Measurements from ENCODE around the gene MKLN1. TPM values are rescaled to one million over a fixed set of nuclear protein-coding genes. Genes with fewer than 3 reads are reported as not detected.
A peak's percentile ranks its signal among the peaks of the same experiment; 100 is the strongest.

Gene MKLN1
- total RNA-seq, 2 experiments from 2014 or later, result 35.5 to 41.4 TPM

GRCh38 chr7:131369354-131369753 lies 41.7 kb downstream of the MKLN1 start:
- DNase-seq (no peak), ATAC-seq (no peak)
- Mint-ChIP-seq H3K27ac (no peak overlapping the region), H3K27me3 (no peaks in the 10 kb centered on the region), H3K36me3 (peaks cover 22% of the 10 kb centered on the region), H3K4me1 (peaks cover 54% of the 10 kb centered on the region), H3K9me3 (ENCODE audit: low read depth) (peaks cover 8% of the 10 kb centered on the region), H3K4me3 (no peak overlapping the region)
- CTCF ChIA-PET, result no interaction called here

- peak; percentile 79 for ATAC-seq
- Mint-ChIP-seq H3K4me1 (peaks cover 42% of the 10 kb centered on the region), H3K27me3 (no peaks in the 10 kb centered on the region), H3K9me3 (ENCODE audit: low read depth) (no peaks in the 10 kb centered on the region), H3K4me3 (no peak overlapping the region), H3K36me3 (peaks cover 10% of the 10 kb centered on the region), H3K27ac (peak overlapping the region; percentile 26)
- CTCF ChIA-PET, result no interaction called here
- peak; percentile 77 for DNase-seq
Observed at GRCh38 chr7:131370523-131370968, 42.9 kb downstream of the MKLN1 start.

GRCh38 chr7:131371411-131371810 lies 43.7 kb downstream of the MKLN1 start:
- CTCF ChIA-PET, result no interaction called here
- no peaks in the 10 kb centered on the region for H3K9me3 Mint-ChIP-seq (ENCODE audit: low read depth)
- no peak for ATAC-seq
- no peaks in the 10 kb centered on the region for H3K27me3 Mint-ChIP-seq
- H3K4me1 Mint-ChIP-seq, result peaks cover 37% of the 10 kb centered on the region
- no peak overlapping the region for H3K4me3 Mint-ChIP-seq
- H3K27ac Mint-ChIP-seq, result no peak overlapping the region
- no peak for DNase-seq
- peaks cover 10% of the 10 kb centered on the region for H3K36me3 Mint-ChIP-seq

GRCh38 chr7:131372554-131372953 lies 44.9 kb downstream of the MKLN1 start:
- Mint-ChIP-seq H3K9me3 (ENCODE audit: low read depth) (no peaks in the 10 kb centered on the region), H3K36me3 (peaks cover 14% of the 10 kb centered on the region), H3K27ac (no peak overlapping the region), H3K4me1 (peaks cover 31% of the 10 kb centered on the region), H3K27me3 (no peaks in the 10 kb centered on the region), H3K4me3 (no peak overlapping the region)
- CTCF ChIA-PET, result no interaction called here
- no peak for ATAC-seq
- DNase-seq, result no peak

- CTCF ChIA-PET, result no interaction called here
- peaks cover 17% of the 10 kb centered on the region for H3K4me1 Mint-ChIP-seq
- peaks cover 7% of the 10 kb centered on the region for H3K36me3 Mint-ChIP-seq
- ATAC-seq, result no peak
- no peaks in the 10 kb centered on the region for H3K27me3 Mint-ChIP-seq
- no peaks in the 10 kb centered on the region for H3K9me3 Mint-ChIP-seq (ENCODE audit: low read depth)
- DNase-seq, result no peak
- H3K4me3 Mint-ChIP-seq, result no peak overlapping the region
- no peak overlapping the region for H3K27ac Mint-ChIP-seq
Observed at GRCh38 chr7:131374821-131375220, 47.1 kb downstream of the MKLN1 start.

- peak; percentile 51 for ATAC-seq
Observed at GRCh38 chr7:131381069-131381838, 53.6 kb downstream of the MKLN1 start.

GRCh38 chr7:131383417-131384285 lies 56.0 kb downstream of the MKLN1 start:
- Mint-ChIP-seq H3K27me3 (no peaks in the 10 kb centered on the region), H3K4me1 (peaks cover 18% of the 10 kb centered on the region), H3K27ac (no peak overlapping the region), H3K9me3 (ENCODE audit: low read depth) (no peaks in the 10 kb centered on the region), H3K36me3 (peaks cover 19% of the 10 kb centered on the region), H3K4me3 (no peak overlapping the region)
- no peak for DNase-seq
- ATAC-seq, result no peak
- CTCF ChIA-PET, result no interaction called here

More at GRCh38 chr7:131381069-131381838, 53.6 kb downstream of the MKLN1 start:
- no peak for DNase-seq
- H3K27ac Mint-ChIP-seq, result no peak overlapping the region
- H3K4me1 Mint-ChIP-seq, result peaks cover 18% of the 10 kb centered on the region
- H3K36me3 Mint-ChIP-seq, result peaks cover 20% of the 10 kb centered on the region
- no peaks in the 10 kb centered on the region for H3K27me3 Mint-ChIP-seq
- H3K9me3 Mint-ChIP-seq (ENCODE audit: low read depth), result no peaks in the 10 kb centered on the region
- CTCF ChIA-PET, result interaction anchor here (0.7 kb wide), 1 partner anchor 492 kb away, joined by 3 read pairs; no protein-coding TSS in a partner anchor
- no peak overlapping the region for H3K4me3 Mint-ChIP-seq

GRCh38 chr7:131384286-131384635 lies 56.6 kb downstream of the MKLN1 start:
- ATAC-seq, result no peak
- H3K4me1 Mint-ChIP-seq, result peaks cover 18% of the 10 kb centered on the region

GRCh38 chr7:131385039-131385605 lies 57.4 kb downstream of the MKLN1 start:
- Mint-ChIP-seq H3K9me3 (ENCODE audit: low read depth) (no peaks in the 10 kb centered on the region), H3K27me3 (no peaks in the 10 kb centered on the region), H3K4me3 (no peak overlapping the region), H3K4me1 (peaks cover 18% of the 10 kb centered on the region), H3K36me3 (peaks cover 19% of the 10 kb centered on the region), H3K27ac (no peak overlapping the region)
- DNase-seq (no peak), ATAC-seq (no peak)
- CTCF ChIA-PET, result no interaction called here

More at GRCh38 chr7:131384286-131384635, 56.6 kb downstream of the MKLN1 start:
- Mint-ChIP-seq H3K36me3 (peaks cover 19% of the 10 kb centered on the region), H3K4me3 (no peak overlapping the region), H3K27me3 (no peaks in the 10 kb centered on the region), H3K27ac (no peak overlapping the region), H3K9me3 (ENCODE audit: low read depth) (no peaks in the 10 kb centered on the region)
- CTCF ChIA-PET, result no interaction called here
- DNase-seq, result no peak

GRCh38 chr7:131388126-131388525 lies 60.5 kb downstream of the MKLN1 start:
- Mint-ChIP-seq H3K36me3 (peaks cover 15% of the 10 kb centered on the region), H3K4me1 (peaks cover 11% of the 10 kb centered on the region), H3K27me3 (no peaks in the 10 kb centered on the region), H3K9me3 (ENCODE audit: low read depth) (no peaks in the 10 kb centered on the region), H3K4me3 (no peak overlapping the region), H3K27ac (no peak overlapping the region)
- no peak for DNase-seq
- ATAC-seq, result no peak
- CTCF ChIA-PET, result no interaction called here

GRCh38 chr7:131390275-131390674 lies 62.6 kb downstream of the MKLN1 start:
- ATAC-seq (no peak), DNase-seq (no peak)
- Mint-ChIP-seq H3K36me3 (peaks cover 13% of the 10 kb centered on the region), H3K4me3 (no peak overlapping the region), H3K27ac (no peak overlapping the region), H3K4me1 (peaks cover 5% of the 10 kb centered on the region), H3K27me3 (no peaks in the 10 kb centered on the region), H3K9me3 (ENCODE audit: low read depth) (no peaks in the 10 kb centered on the region)
- CTCF ChIA-PET, result no interaction called here

GRCh38 chr7:131391145-131391544 lies 63.5 kb downstream of the MKLN1 start:
- no peaks in the 10 kb centered on the region for H3K27me3 Mint-ChIP-seq
- no peak overlapping the region for H3K4me3 Mint-ChIP-seq
- peaks cover 5% of the 10 kb centered on the region for H3K4me1 Mint-ChIP-seq
- CTCF ChIA-PET, result no interaction called here
- ATAC-seq, result no peak
- no peak for DNase-seq
- no peaks in the 10 kb centered on the region for H3K9me3 Mint-ChIP-seq (ENCODE audit: low read depth)
- H3K27ac Mint-ChIP-seq, result no peak overlapping the region
- peaks cover 13% of the 10 kb centered on the region for H3K36me3 Mint-ChIP-seq

GRCh38 chr7:131400681-131401176 lies 73.1 kb downstream of the MKLN1 start:
- DNase-seq (no peak), ATAC-seq (no peak)
- peaks cover 50% of the 10 kb centered on the region for H3K36me3 Mint-ChIP-seq
- peaks cover 4% of the 10 kb centered on the region for H3K9me3 Mint-ChIP-seq (ENCODE audit: low read depth)
- H3K27ac Mint-ChIP-seq, result no peak overlapping the region
- CTCF ChIA-PET, result no interaction called here
- H3K27me3 Mint-ChIP-seq, result no peaks in the 10 kb centered on the region
- H3K4me1 Mint-ChIP-seq, result no peaks in the 10 kb centered on the region
- no peak overlapping the region for H3K4me3 Mint-ChIP-seq

All from activated CD8-positive, alpha-beta memory T cell treated with anti-CD3 and anti-CD28 coated beads, Interleukin-2, amount 10 ng/mL, durations not matched to agents 7 days and 5 days (primary cell).